ENCODE results near the gene PLD2. TPM values are rescaled to one million over a fixed set of nuclear protein-coding genes. Genes with fewer than 3 reads are reported as not detected.

Gene PLD2, protein sequence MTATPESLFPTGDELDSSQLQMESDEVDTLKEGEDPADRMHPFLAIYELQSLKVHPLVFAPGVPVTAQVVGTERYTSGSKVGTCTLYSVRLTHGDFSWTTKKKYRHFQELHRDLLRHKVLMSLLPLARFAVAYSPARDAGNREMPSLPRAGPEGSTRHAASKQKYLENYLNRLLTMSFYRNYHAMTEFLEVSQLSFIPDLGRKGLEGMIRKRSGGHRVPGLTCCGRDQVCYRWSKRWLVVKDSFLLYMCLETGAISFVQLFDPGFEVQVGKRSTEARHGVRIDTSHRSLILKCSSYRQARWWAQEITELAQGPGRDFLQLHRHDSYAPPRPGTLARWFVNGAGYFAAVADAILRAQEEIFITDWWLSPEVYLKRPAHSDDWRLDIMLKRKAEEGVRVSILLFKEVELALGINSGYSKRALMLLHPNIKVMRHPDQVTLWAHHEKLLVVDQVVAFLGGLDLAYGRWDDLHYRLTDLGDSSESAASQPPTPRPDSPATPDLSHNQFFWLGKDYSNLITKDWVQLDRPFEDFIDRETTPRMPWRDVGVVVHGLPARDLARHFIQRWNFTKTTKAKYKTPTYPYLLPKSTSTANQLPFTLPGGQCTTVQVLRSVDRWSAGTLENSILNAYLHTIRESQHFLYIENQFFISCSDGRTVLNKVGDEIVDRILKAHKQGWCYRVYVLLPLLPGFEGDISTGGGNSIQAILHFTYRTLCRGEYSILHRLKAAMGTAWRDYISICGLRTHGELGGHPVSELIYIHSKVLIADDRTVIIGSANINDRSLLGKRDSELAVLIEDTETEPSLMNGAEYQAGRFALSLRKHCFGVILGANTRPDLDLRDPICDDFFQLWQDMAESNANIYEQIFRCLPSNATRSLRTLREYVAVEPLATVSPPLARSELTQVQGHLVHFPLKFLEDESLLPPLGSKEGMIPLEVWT
- 27.6 and 31.7 TPM in 2 replicates for total RNA-seq (2022)
- Bru-seq, nascent RNA = percentile 44 among the genes with signal in this experiment
- percentile 63 among the genes with signal in this experiment for BruChase-seq, experiment 1, labeled RNA remaining after a 6-hour chase
- percentile 62 among the genes with signal in this experiment for BruChase-seq, experiment 2, labeled RNA remaining after a 2-hour chase
- long read RNA-seq, transcript PLD2-201 (25 exons, 3,503 nt) = major isoform, 16 of 29 reads
- long read RNA-seq, partial matches to known transcripts = 5 of 29 reads
- long read RNA-seq, other reads (novel, unspliced or antisense) = 6 of 29 reads

- H3K4me1 Mint-ChIP-seq (ENCODE audit: insufficient read depth, unreplicated experiment) = peaks cover 17% of the 10 kb centered on the region
- TF ChIP-seq CTCF (IDR thresholded peaks at IDR 0.05; ENCODE audit: unreplicated experiment) = no peak
- intact Hi-C loops (cut with micrococcal nuclease) = loop anchor here (1.0 to 5.0 kb wide), 2 partner anchors 11 to 75 kb away; partner anchors contain the start of gene PSMB6
- no peaks in the 10 kb centered on the region for H3K9me3 Mint-ChIP-seq (ENCODE audit: unreplicated experiment)
- peaks cover 34% of the 10 kb centered on the region for H3K36me3 Mint-ChIP-seq (ENCODE audit: insufficient read depth, unreplicated experiment)
- CTCF ChIA-PET = interaction anchor here (1.2 to 3.0 kb wide), 2 partner anchors 17 to 102 kb away, joined by 4 to 12 read pairs; no protein-coding TSS in a partner anchor
- no peaks in the 10 kb centered on the region for H3K27me3 Mint-ChIP-seq (ENCODE audit: insufficient read depth, unreplicated experiment)
- H3K27ac Mint-ChIP-seq (ENCODE audit: low read depth, unreplicated experiment) = no peak within 1 kb of the TSS
- POLR2A ChIA-PET = interaction anchor here (0.6 to 3.3 kb wide), 21 partner anchors 9 to 179 kb away, joined by 3 to 41 read pairs (median 4); partner anchors contain the start of genes GLTPD2, MINK1, PSMB6 and RNF167
- BruUV-seq (replicated peaks) = no TSS peak
- peak; percentile 83 for DNase-seq (ENCODE audit: unreplicated experiment)
- peak within 1 kb of the TSS; percentile 77 for H3K4me3 Mint-ChIP-seq (ENCODE audit: unreplicated experiment)
Observed at GRCh38 chr17:4806777-4807604, at the start of gene PLD2. TSS of gene PLD2 (plus strand) at chr17:4807152. CDS start at chr17:4807773, 621 bp downstream.

DNA sequence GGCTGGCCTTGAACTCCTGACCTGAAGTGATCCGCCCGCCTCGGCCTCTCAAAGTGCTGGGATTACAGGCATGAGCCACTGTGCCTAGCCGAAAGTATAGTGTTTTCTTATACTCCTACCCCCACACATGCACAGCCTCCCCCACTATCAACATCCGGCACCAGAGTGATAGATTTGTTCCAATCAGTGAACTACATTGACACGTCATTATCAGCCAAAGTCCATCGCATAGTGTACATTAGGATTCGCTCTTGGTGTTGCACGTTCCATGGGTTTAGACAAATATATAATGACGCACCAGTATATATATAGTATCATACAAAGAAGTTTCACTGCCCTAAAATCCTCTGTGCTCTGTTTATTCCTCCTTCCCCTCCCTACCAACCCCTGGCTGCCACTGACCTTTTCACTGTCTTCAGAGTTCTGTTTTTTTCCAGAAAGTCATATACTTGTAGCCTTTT lies 47.1 kb upstream of the PLD2 start:
- H3K9me3 Mint-ChIP-seq (ENCODE audit: unreplicated experiment) = no peaks in the 10 kb centered on the region
- no peaks in the 10 kb centered on the region for H3K36me3 Mint-ChIP-seq (ENCODE audit: insufficient read depth, unreplicated experiment)
- no peak overlapping the region for H3K27ac Mint-ChIP-seq (ENCODE audit: low read depth, unreplicated experiment)
- H3K27me3 Mint-ChIP-seq (ENCODE audit: insufficient read depth, unreplicated experiment) = peaks cover 26% of the 10 kb centered on the region
- intact Hi-C loops (cut with micrococcal nuclease) = no loop called here
- CTCF ChIA-PET = no interaction called here
- POLR2A ChIA-PET = no interaction called here
- BruUV-seq (replicated peaks) = no TSS peak
- H3K4me3 Mint-ChIP-seq (ENCODE audit: unreplicated experiment) = no peak overlapping the region
- no peak for DNase-seq (ENCODE audit: unreplicated experiment)
- H3K4me1 Mint-ChIP-seq (ENCODE audit: insufficient read depth, unreplicated experiment) = no peaks in the 10 kb centered on the region
- TF ChIP-seq CTCF (IDR thresholded peaks at IDR 0.05; ENCODE audit: unreplicated experiment) = no peak

DNA sequence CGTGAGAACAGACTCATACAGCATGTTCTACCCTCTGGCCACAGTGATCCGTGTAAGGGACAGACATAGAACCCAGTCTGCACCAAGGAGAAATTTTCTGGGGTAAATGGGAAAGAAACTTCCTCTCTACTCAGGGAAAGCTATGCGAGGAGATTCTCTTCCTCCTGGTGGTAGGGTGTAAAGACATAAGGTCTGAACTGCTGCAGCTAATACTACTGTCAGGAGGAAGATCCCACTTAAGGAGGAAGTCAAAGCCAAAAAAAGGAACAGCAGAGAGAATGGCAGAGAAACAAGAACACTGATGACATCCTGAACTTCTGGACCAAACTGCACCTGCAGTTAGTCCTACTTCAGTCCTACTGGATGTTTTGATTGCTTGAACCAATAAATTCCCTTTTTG lies 42.4 kb upstream of the PLD2 start:
- intact Hi-C loops (cut with micrococcal nuclease) = no loop called here
- Mint-ChIP-seq H3K27me3 (ENCODE audit: insufficient read depth, unreplicated experiment) (peaks cover 18% of the 10 kb centered on the region), H3K4me1 (ENCODE audit: insufficient read depth, unreplicated experiment) (no peaks in the 10 kb centered on the region), H3K4me3 (ENCODE audit: unreplicated experiment) (no peak overlapping the region), H3K36me3 (ENCODE audit: insufficient read depth, unreplicated experiment) (no peaks in the 10 kb centered on the region), H3K27ac (ENCODE audit: low read depth, unreplicated experiment) (no peak overlapping the region), H3K9me3 (ENCODE audit: unreplicated experiment) (no peaks in the 10 kb centered on the region)
- no peak for DNase-seq (ENCODE audit: unreplicated experiment)
- CTCF ChIA-PET = no interaction called here
- POLR2A ChIA-PET = interaction anchor here (0.6 kb wide), 1 partner anchor 17 kb away, joined by 3 read pairs; no protein-coding TSS in a partner anchor
- no TSS peak for BruUV-seq (replicated peaks)
- TF ChIP-seq CTCF (IDR thresholded peaks at IDR 0.05; ENCODE audit: unreplicated experiment) = no peak
